Stimulated activated CD8-positive, alpha-beta memory T cell treated with anti-CD3 and anti-CD28 coated beads, Interleukin-7, amount 100 ng/mL, for 4 hours (primary cell): ENCODE measurements around the gene TRPC4.

ENCODE experiments used
- DNase-seq, 2 donors: peaks; one replicate each; pipeline ENCODE4 v3.0.0-alpha.2; 2020; ENCODE audit warnings: low read depth in 2 of 2

Gene TRPC4

DNA sequence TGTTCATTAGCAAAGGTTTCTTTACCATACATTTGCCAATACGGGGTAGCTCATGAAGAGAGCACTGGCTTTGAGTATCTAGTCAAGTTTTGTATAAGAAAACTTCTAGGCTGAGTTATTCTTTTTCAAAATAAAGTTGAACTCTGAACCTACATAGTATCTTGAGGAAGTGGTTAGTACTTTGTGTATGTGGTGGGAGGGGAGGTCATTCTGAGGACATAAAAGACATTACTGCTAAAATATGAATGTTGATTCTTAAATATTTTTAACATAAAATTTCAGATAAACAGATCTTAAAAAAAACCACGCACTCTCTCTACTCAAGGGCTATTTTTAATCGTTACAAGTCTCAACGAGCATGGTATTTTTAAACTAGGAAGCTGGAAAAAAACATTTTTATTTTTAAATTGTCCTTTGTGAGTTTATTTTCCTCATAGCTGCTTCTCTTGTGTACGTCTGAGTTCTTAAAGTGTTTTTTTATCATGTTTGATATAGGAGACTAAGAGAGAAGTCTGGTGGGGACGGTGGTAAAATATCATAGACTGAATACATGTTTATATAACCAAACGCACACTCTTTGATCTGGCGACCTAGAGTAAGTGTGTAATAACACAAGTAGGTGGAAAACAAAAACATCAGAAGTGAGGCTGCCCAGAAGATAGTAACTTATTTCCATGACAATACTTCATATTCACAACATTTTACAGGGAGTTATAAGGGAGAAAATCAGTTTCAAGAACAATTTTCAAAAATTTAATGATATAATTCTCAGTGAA, 153.0 kb downstream of the TRPC4 start:
- DNase-seq, result no peak

DNA sequence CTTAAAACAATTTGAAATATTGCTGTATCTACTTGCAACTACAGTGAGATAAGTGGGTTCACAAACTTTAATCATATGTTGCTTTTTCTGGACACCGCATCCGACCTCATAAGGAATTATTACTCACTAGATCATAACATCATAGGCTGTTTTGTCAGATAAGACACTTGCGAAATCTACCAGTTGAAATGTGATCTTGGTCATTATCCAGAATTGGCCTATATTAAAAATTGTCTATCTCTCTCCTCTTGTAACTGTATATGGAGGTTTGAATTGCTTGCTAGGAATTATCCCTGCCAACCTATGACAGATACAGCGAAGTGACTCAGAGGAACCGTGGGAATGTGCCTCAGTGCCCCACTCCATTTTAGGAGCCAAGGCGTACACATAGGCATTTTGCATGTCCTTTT, 154.0 kb downstream of the TRPC4 start:
- no peak for DNase-seq

DNA sequence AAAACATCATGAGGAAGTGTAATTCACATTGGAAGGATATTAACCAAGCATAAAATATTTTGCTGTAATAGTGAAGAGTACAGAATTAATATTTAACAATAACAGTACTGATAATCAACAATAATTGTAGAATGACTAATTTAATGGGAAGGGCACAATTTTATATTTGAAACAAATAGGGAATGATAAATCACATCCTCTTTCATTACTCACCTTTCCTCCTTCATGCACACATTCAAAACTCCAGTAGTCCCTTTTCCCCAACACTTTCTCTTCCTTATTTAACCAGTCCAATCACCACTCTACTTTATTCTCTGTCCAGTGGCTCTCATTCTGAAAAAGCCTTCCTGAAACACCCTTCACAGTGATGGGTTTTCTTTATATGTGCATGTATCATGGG, 160.3 kb downstream of the TRPC4 start:
- no peak for DNase-seq

DNA sequence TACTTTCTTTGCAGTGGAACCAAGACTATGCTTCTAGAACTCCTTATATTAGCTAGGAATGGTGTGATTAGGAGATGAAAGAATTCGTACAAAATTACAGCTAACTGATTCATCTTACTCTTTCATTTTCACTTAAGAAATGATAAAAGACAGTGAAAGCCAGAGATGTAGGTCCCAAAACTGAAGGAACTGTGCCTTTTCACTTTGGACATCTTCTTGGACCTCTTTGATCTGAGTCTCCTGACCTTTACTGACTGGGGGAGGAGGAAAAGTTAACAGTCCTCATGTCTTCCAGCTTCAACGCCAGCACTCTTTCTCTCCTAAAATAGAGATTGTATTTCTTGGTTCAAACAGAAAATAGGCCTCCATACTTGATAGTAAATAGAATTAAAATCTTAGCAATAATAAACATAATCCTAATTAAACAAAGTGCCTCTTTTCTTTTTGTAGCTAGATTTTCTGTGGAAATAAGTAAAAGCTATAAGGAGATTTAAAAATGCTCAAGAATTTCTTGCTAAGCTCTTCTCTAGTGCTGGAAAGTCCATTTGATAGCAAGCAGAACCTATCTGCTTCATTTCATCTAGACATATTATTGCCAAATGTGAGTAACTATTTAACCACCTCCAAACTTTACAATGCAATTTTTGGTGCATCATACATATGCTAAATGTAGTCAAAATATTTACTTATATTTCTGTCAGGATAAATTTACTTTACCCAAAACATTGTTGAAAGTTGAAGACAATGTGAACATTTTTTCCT, 161.7 kb downstream of the TRPC4 start:
- DNase-seq, result no peak

DNA sequence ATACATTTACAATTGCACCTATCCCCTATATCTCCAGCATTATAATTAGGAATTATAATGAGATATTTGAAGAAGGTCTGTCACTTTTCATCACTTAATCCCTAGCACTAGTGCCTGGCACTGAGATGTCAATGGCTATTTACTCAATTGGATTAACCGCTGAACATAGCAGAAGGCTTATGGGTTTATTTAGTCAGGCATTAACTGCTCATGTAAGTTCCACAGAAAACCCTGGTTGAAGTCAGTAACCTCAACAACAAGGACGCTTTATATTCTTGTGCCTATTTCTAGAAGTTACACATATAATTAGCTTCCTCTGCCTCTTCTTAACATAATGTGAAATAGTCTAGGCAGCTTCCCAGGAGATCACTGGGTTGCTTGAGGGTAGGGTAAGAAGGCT, 163.5 kb downstream of the TRPC4 start:
- no peak for DNase-seq

DNA sequence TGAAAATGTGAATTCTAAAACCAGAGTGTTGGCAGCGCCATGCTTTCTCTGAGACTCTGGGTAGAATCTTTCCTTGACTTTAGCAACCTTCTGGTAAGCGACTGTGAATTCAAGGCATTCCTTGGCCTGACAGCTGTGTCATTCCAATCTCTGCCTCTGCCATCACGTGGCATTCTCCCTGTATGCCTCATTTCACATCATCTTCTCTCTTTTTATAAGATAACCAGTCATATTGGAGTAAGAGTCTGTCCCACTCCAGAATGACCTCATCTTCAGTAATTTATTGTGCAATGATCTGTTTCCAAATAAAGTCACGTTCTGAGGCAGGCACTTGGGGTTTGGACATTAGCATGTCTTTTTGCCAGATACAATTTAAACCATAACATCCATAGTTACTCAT, 167.6 kb downstream of the TRPC4 start:
- DNase-seq, result no peak

DNA sequence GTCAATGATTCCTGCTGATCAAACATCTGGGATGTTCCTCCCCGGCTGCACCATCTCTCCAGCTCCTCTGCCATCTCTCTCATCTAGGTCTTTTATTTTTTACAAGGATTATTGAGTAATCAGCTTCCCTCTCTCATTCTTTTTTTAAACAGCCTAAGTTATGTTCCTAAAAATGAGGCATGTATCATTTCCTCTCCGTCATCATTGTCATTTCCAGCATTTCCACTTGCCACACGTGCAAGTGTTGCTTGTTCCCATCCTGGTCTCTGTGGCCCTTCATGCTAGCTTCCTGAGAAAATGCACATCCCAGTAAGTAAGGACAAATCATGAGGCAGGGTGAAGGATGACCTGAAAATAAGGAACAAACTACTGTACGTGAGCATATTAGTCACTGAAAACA, 168.3 kb downstream of the TRPC4 start:
- DNase-seq, result no peak

DNA sequence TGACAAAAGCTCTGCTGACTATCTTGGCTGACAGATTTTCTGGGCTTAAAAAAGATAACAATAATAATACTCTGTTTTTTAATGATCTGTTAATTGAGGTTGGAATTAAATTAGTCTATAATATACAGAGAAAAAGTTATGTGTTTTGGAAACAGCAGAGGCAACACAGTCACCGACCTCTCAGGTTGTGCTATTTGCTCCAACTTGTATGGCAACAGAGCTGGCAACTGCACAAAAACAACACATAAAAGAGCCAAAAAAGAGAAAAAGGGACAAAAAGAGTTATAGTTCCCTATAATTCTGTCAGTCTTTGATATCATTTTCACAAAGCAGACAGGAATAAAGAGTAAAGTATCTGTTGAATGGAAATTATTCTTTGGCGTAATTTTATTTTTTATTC, 168.7 kb downstream of the TRPC4 start:
- no peak for DNase-seq

DNA sequence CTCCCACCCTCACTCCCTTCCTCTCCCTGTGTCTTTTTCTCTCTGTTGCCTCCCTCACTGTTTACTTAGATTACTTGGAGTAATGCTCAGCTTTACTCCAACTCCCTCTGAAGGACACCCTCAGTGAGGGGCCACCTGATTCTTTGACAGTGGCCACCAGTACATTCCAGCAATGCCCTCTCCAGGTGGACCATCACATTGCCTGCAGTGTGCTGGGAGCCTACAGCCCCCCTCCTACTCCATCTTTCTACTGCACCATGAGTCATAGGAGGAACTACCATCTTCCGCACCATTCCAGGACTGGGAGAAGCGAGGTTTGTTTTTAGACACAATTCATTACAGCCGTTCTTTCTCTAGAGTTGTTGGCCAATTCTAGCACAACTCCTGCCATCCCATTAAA, 174.4 kb downstream of the TRPC4 start:
- DNase-seq, result no peak

DNA sequence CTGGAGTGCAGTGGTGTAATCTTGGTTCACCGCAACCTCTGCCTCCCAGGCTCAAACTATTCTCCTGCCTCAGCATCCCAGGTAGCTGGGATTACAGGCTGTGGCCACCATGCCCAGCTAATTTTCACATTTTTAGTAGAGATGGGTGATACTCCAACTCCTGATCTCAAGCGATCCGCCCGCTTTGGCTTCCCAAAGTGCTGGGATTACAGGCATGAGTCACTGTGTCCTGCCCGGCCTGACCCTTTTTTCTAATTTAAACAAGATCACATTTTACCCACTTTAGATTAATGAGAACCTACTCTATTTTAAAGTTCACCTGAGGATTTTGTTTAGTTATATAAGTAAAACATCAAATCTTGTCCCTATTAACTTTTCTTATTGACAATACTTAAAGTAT, 179.2 kb downstream of the TRPC4 start:
- DNase-seq, result no peak

DNA sequence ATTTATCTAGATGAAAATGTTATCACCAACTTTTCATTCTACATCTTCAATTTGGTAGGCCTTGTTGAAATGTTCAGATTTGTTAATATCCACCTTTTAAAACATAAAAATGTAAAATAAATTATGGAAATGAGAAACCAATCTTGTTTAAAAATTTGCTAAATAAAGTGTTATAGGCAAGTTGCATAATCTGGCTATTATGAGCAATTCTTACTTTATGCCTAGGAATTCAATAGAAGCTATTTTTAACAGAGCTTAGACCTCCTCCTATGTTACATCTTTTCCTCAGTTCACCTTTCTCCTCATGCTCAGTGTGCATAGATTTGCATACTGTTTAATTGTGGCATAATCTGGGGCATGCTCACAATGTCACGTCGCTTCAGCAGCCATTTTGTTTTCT, 183.1 kb downstream of the TRPC4 start:
- no peak for DNase-seq

DNA sequence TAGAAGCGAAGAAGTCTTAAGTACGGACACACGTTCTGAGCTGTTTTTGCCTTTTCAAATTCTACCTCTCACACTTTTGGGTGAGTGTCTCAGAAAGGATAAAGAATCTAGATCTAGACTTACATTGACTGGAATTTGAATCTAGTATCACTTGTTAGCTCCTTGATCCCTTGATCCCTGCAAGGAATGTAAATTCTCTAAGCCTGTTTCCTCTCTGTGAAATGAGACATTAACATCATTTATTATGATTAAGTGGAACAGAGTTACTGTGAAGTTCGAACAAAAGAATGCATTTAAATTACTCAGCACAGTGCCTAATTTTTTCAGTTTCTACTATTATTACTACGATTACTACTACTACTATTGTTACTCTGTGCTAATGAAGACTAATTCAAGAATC, 184.4 kb downstream of the TRPC4 start:
- no peak for DNase-seq

DNA sequence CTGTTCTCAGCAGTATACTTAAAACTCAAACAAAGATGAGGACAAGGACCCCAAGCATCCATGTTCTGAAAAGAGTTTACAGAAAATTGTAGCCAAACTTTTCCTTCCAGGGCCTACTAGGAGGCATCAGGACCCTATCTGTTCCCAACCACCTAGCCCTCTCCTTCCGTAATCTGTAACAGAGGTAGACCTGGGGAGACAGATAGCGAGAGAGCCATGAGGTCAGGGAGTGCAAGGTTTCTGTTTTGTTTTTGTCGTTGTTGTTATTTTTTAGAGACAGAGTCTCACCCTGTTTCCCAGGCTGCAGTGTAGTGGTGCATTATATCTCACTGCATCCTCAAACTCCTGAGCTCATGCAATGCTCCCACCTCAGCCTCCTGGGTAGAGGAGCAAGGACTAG, 187.1 kb downstream of the TRPC4 start:
- no peak for DNase-seq

DNA sequence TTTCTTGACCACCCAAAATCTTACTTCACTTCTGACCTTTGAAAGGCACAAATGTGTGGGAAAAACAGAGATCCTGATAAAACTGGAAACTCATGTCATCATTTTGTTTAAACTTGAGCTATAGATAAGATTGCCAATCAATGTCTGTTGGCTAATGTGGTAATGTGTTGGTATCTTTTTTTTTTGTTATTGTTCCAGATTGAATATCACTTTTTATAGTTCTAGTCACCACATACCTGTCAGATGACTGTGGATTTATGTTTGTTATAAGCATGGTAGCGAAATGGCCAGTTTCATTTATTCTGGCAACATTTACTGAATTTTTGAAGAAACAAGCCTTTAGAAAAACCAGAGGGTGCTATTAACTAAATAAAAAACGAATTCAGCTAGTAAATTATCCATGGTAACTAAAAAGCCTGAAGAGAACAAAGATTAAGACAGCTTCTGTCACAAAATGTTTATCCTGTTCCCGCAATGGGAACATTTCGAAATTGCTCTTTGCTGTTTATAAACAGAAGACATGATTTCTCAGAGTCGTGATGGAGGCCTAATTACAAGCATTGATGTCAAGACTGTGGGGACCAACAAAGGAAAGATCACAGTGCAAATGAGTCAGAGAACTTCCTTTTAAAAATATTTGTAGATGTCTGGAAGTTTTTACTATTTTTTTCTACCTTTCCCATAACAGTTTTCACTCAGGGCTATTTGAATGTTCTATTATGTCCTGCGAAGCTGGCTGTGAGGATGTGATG, 188.1 kb downstream of the TRPC4 start:
- no peak for DNase-seq

DNA sequence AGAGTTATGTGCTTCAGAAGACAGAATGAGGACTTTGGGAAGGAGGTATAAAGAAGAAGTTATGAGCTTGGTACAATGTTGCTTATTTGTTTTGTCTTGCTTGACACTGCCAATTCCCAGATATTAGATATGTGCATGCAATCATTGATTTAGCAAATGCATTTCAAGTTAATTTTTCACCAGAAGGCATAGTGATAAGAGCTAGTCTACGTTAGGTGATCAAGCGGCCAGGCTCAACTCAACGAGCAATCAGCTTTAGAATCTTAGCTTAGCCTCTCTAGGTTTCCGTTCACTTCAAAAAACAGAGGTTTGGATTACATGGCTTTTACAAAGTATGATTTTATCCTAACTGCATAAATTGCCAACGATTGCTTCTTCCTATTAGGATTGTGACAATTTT, 189.4 kb downstream of the TRPC4 start:
- no peak for DNase-seq

DNA sequence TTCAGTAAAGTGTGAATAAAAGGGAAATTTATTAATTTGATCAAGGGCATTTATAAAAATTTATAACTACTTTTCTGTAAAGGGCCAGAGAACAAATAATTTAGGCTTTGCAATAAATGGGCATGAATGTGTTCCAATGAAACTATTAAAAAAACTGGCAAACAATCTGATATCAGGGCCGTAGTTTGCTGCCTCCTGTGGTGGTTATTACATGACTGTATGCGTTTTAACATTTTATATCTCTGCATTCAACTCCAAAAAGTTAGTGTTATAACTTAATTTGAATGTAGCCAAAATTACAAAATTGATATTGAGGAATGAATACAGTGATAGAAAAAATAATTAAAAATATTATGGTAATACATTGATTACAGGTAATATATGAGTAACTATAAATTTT, 190.5 kb downstream of the TRPC4 start:
- DNase-seq, result no peak

DNA sequence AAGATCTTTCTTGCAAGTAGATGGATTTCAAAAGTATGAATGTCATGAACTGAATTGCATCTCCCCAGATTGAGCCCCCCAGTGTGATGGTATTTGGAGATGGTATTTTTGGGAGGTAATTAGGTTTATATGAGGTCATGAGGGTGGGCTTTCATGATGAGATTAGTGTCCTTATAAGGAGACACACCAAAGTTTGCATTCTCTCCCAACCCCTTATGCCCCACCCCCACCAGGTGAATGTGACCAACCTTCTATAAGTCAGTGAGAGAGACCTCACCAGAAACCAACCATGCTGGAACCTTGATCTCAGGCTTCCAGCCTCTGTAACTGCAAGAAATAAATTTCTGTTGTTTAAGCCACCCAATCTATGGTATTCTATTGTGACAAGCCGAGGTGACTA, 199.7 kb downstream of the TRPC4 start:
- DNase-seq, result no peak

DNA sequence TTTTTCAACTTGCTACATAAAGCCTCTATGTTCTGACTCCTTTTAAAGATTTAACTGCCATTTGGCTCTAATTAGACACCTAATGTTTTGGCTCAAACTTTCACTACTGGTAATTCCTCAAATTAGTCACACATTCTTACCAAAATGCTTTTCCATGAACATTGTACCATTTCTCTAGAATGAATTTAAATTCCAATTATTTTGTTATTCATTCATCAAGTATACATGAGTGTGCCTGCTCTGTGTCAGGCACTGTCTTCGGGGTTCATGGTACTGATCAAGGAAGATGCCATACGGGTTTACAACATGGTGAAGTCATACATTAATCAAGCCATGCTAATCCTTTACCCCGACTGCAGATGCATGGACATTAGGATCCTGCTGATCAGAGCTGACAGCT, 201.9 kb downstream of the TRPC4 start:
- no peak for DNase-seq

DNA sequence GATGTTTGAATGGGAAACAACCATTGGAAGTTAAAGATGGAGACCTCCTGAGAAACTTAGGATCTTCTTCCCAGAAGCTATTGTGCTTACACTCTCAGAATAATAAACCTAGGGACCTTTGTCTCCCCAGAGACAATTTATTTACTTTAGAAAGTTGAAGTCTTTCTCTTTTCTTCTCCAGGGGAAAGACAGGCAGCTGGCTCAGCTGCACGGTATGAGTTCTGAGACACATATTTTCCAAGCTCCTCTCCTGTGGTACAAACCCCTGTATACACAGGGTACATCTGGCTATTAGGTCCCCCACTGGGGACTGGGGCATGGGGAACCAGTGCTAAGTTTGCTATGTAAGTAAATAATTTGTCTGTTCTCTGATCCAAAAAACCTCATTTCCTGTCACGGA, 203.5 kb downstream of the TRPC4 start:
- DNase-seq, result no peak

DNA sequence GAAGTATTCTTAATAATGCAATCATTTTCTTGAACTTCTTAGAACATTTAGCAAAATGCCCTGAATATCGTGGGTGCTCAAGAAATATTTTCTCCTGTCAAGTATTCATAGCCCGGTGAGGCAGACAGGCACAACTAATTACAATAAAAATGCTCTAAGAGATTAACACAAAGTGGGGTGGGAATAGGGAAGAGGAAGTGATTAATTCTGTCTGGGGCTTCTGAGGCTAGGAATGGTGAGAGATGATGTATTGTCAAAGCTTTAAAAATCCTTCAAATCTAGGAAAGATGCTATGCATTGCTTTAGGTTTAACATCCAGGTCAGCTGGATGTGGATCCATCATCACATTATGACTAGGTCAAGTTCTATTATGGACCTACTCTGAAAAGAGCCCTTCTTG, 204.2 kb downstream of the TRPC4 start:
- no peak for DNase-seq

DNA sequence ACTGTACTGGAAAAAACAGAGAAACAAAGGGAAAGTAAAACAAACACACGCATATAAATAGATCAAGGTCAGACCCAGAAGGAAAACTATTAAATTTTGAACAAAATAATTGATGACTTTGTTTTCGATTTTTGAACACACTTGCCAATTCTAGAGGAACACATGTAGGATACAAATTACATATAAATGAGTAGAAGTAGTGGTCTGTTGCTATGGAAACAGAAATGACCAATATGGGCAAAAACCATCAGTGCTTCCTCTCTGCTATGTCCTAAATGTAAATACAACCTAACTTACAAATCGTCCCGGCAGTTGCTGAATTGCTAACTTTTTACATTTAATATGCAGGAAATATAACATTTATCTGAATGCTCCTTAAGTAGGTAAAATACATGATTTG, 205.8 kb downstream of the TRPC4 start:
- no peak for DNase-seq

DNA sequence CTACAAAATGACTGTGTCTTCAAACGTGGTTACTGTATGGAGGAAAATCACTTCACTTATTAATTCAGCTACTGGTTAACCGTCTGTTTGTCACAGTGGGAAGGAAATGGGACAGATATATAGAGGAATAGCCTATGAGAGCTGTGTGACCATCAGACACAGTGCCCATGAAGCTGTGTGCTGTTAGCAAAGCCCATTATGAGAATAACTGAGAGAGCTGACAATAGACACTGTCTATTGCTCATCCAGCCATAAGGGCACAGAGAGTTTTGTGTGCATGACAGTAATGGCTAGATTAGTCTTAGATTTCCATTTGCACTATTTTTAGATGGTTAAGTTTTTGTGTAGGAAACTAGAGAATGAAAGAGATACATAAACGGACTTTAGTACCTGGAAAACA, 206.9 kb downstream of the TRPC4 start:
- no peak for DNase-seq

DNA sequence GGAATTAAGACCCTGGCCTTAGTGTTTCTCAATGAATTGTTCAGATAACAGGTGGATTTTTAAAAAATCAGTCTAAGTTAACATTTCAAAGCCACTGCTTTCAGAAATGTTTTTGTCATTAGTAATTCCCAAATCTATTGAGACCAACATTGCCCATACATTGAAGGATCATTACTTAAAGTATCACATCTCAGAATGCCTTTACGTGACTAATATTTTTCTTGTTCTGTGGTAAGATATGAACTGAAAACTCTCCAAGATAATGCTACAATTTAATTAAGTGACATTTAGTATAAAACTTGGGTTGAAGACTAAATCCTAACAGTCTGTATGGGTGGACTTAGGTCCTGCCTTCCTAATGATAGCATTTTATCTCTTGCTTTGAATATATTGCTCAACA, 211.6 kb downstream of the TRPC4 start:
- DNase-seq, result no peak
